Kidney (tissue), 14 donors: ENCODE results near the gene FAM149B1. TPM values are rescaled to one million over a fixed set of nuclear protein-coding genes. Genes with fewer than 3 reads are reported as not detected.
A peak's percentile ranks its signal among the peaks of the same experiment; 100 is the strongest.

Source experiments
- DNase-seq, 5 donors: peaks; one replicate each; pipeline ENCODE4 v3.0.0-alpha.2; 2013 to 2020
- FAIRE-seq: peaks from 2 replicates; lab custom pipeline; 2012; peaks lifted over from hg19 to GRCh38; lab: Jason Lieb, UNC
- H3K27ac ChIP-seq, 2 donors: one replicate each; pipeline ENCODE4 v1.7.0; 2013; ENCODE audit warnings: low read depth in 2 of 2, low read length in 2 of 2, inconsistent platforms in 1 of 2
- H3K27me3 ChIP-seq: one replicate; pipeline ENCODE4 v1.7.1; 2013; ENCODE audit warnings: low read length, inconsistent platforms; ENCODE audit not compliant: control insufficient read depth, insufficient read depth
- H3K36me3 ChIP-seq, 3 donors: one replicate each; pipeline versions ENCODE4 v1.7.0 to v1.7.1; 2013; ENCODE audit warnings: low read length in 3 of 3, control low read depth in 1 of 3, inconsistent platforms in 1 of 3; ENCODE audit not compliant: insufficient read depth in 3 of 3, control insufficient read depth in 2 of 3
- H3K4me1 ChIP-seq, 3 donors: one replicate each; pipeline versions ENCODE4 v1.7.0 to v1.7.1; 2013; ENCODE audit warnings: low read length in 3 of 3, inconsistent platforms in 1 of 3, low read depth in 1 of 3; ENCODE audit not compliant: control insufficient read depth in 2 of 3, insufficient read depth in 2 of 3
- H3K4me3 ChIP-seq, 3 donors: one replicate each; pipeline versions ENCODE4 v1.7.0 to v1.8.1; 2013; ENCODE audit warnings: low read length in 3 of 3, control low read depth in 1 of 3, inconsistent platforms in 1 of 3
- H3K9ac ChIP-seq, 3 donors: one replicate each; pipeline versions ENCODE4 v1.7.0 to v1.7.1; 2013; ENCODE audit warnings: low read length in 3 of 3, control low read depth in 1 of 3, inconsistent platforms in 1 of 3
- H3K9me3 ChIP-seq, 3 donors: one replicate each; pipeline versions ENCODE4 v1.7.0 to v1.7.1; 2013; ENCODE audit warnings: low read length in 3 of 3, control low read depth in 1 of 3, inconsistent platforms in 1 of 3; ENCODE audit not compliant: control insufficient read depth in 2 of 3, insufficient read depth in 1 of 3
- intact Hi-C: fragments of 100-400 bp; cut with DNase I; formaldehyde crosslinking; loops from one replicate; pipeline ENCODE4 v1.11.1; 2022
- polyA plus RNA-seq: library from polyadenylated mRNA; stranded (reverse); fragments of 350-450 nt; fragmentation: Illumina TruSeq; extraction: RNeasy Lipid Tissue Mini Kit (QIAGEN cat#74804); gene quantifications from one replicate; pipeline ENCODE4 v1.2.3, GENCODE V29; 2014; ENCODE audit warnings: low read depth, low replicate concordance; ENCODE audit not compliant: insufficient read depth
- total RNA-seq: library from RNA; stranded (reverse); fragmentation: NEBNext Ultra II Directional; extraction: Animal tissue kit (Norgen Biotek cat#: 25700); gene quantifications from one replicate; pipeline ENCODE4 v1.2.1, GENCODE V29; 2021
- TF ChIP-seq, protein P1 (sequence below): IDR thresholded peaks from 3 replicates; pipeline ENCODE4 v1.5.1; 2012; ENCODE audit warnings: mild to moderate bottlenecking, moderate library complexity, borderline replicate concordance; ENCODE audit not compliant: insufficient read depth; ENCODE audit errors: extremely low read depth
- donor health status: control.
- donor health status: control.
- donor health status: control.
- donor health status: control.
- donor health status: control.
- donor health status: DM: yes; HTN: yes; CAD: no.
- donor health status: Normal renal cell carcinoma (clear cell type).

FAM149B1 gene
- total and polyA plus RNA-seq, 2 donors from 2014 or later = 21.7 to 24.9 TPM

DNA sequence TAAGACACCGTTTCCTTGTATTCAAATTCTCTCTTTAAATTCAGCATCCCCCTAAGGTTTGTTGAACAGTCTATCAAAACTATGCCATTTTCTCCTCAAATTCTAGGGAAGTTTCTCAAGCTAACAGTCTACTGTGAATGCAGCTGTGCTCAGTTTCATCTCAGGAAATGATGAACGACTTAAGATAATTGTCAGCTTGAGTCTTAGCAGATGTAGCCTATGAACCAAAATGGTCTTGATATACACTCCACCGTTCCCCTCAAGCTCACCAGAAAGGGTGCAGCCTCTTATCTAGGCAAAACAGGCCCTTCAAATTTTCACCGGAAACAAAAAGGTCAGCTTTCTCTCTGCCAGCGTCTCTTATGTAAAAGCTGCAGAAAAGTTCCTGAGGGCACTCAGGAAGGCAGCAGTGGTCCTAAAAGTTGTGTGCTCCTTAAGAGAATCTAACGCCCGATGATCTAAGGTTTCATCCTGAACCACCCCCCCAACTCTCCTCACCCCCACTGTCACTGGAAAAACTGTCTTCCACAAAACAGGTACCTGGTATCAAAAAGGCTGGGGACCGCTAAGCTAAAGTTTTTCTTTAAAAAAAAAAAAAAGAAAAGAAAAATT is 77.1 kb downstream of the FAM149B1 start:
- FAIRE-seq (no peak), DNase-seq (no peak)
- H3K9ac ChIP-seq = no peak overlapping the region
- H3K4me3 ChIP-seq = no peak overlapping the region
- no peak overlapping the region for H3K27ac ChIP-seq
- H3K27me3 ChIP-seq = no peaks in the 10 kb centered on the region
- TF ChIP-seq, protein P1, sequence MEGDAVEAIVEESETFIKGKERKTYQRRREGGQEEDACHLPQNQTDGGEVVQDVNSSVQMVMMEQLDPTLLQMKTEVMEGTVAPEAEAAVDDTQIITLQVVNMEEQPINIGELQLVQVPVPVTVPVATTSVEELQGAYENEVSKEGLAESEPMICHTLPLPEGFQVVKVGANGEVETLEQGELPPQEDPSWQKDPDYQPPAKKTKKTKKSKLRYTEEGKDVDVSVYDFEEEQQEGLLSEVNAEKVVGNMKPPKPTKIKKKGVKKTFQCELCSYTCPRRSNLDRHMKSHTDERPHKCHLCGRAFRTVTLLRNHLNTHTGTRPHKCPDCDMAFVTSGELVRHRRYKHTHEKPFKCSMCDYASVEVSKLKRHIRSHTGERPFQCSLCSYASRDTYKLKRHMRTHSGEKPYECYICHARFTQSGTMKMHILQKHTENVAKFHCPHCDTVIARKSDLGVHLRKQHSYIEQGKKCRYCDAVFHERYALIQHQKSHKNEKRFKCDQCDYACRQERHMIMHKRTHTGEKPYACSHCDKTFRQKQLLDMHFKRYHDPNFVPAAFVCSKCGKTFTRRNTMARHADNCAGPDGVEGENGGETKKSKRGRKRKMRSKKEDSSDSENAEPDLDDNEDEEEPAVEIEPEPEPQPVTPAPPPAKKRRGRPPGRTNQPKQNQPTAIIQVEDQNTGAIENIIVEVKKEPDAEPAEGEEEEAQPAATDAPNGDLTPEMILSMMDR = no peak
- H3K9me3 ChIP-seq = no peaks in the 10 kb centered on the region
- peaks cover 6 to 15% (median 12%) of the 10 kb centered on the region in 3 donors for H3K36me3 ChIP-seq
- H3K4me1 ChIP-seq = peaks cover 0 to 9% (median 7%) of the 10 kb centered on the region in 3 donors
- intact Hi-C loops = no loop called here

DNA sequence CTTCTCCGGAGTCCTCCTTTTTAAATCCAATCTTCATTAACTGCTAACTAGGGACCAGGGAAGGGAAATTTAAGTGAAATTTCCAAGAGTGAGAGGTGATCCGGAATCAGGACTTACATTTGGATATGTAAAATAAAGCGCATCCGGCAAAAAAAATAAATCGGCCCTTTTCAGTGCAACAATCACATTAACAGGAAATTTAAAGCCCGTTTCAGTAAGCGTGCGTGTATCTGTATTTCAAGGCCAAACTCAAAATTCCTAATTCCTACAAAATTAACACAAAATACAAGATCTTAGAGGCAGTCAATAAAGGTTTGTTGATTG is 78.4 kb downstream of the FAM149B1 start:
- H3K4me1 ChIP-seq = peaks cover 0 to 9% (median 7%) of the 10 kb centered on the region in 3 donors

DNA sequence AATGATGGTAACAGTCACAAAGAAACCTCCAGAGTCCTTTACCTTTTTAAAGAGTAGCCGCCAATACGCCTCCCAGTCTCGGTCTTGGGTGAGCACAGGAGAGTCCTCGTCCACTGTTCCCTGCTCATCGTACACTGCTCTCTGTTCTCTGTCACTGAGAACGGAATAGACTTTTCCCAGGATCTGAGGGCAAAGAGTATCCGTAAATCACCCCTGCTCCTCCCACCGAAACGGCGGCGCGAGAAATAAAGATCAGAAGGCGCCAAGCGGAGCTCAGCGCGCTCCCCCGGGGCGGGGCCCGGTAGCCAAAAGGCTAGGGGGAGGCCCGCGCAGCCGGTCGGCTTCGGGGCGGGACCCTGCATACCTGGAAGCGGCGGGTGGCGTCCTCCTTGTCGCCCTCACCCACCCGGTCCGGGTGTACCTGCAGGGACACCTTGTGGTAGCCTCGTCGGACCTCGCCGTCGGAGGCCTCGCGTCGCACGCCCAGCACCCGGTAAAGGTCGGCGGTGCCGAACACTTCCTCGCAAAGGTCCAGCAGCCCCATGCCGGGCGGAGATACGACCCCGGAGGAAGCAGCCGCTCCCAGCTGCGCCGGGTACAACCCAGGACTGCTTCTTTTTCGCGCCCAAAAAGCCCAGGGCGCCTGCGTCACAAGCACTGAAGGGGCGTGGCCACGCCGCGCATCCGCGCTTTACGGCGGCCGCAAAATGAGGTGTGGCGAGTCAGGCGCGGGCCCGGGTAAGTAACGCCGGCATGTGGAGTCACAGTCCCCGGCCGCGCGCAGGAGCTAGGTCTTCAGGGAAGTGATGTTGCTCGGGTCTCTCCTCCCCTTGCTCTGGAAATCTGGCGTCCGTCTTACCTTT is 79.0 kb downstream of the FAM149B1 start, which contains the start of gene DNAJC9:
DNAJC9 (minus strand) TSS at position 610 of the 863 bp plus-strand sequence; CDS start at position 544, 66 bp downstream.
- Histone ChIP-seq H3K27me3 (no peaks in the 10 kb centered on the region), H3K36me3 (peaks cover 4 to 18% (median 6%) of the 10 kb centered on the region in 3 donors), H3K9ac (peak within 1 kb of the TSS; percentile 69 to 89 (median 73)), H3K27ac (peak within 1 kb of the TSS; percentile 71), H3K9me3 (no peaks in the 10 kb centered on the region), H3K4me1 (peaks cover 0 to 12% (median 9%) of the 10 kb centered on the region in 3 donors), H3K4me3 (peak within 1 kb of the TSS; percentile 86 to 94 (median 90))
- intact Hi-C loops = no loop called here
- TF ChIP-seq, protein P1 = no peak
- DNase-seq (peak; percentile 97 to 99 (median 97)), FAIRE-seq (no peak)

More for the DNA sequence above, 78.4 kb downstream of the FAM149B1 start:
- H3K27ac ChIP-seq = peak overlapping the region in 1 of 2 donors; percentile 32
- H3K9me3 ChIP-seq = no peaks in the 10 kb centered on the region
- H3K9ac ChIP-seq = peak overlapping the region; percentile 62 to 89 (median 73)
- H3K27me3 ChIP-seq = no peaks in the 10 kb centered on the region
- DNase-seq = no peak
- FAIRE-seq = no peak
- TF ChIP-seq, protein P1 = no peak
- peaks cover 4 to 22% (median 7%) of the 10 kb centered on the region in 3 donors for H3K36me3 ChIP-seq
- intact Hi-C loops = no loop called here
- peak overlapping the region; percentile 86 to 94 (median 90) for H3K4me3 ChIP-seq
